ENCODE measurements around the gene KIAA0825.

GRCh38 chr5:94618029-94618492, 343 bp downstream of the KIAA0825 start:
- TF ChIP-seq ZNF384 (IDR thresholded peaks at IDR 0.05) = no peak
- no peak for TF ChIP-seq CTBP1 (IDR thresholded peaks at IDR 0.05; ENCODE audit: borderline replicate concordance)
- TF ChIP-seq HDGF (IDR thresholded peaks at IDR 0.05; ENCODE audit: borderline replicate concordance) = no peak
- TF ChIP-seq FOXM1 (IDR thresholded peaks at IDR 0.05; ENCODE audit: borderline replicate concordance) = no peak
- no peak for TF ChIP-seq NFRKB (IDR thresholded peaks at IDR 0.05)
- no peak for TF ChIP-seq FOXA1 (IDR thresholded peaks at IDR 0.05)
- no peak for TF ChIP-seq SP1 (IDR thresholded peaks at IDR 0.05)
- TF ChIP-seq ARNT (IDR thresholded peaks at IDR 0.05) = no peak
